A549 (cell line): Measurements from ENCODE around the gene TSKS.

Source experiments
- BHLHE40 ChIP-seq: IDR thresholded peaks from 2 replicates; pipeline ENCODE4 v1.6.1; 2012; ENCODE audit warnings: low read depth, low read length, inconsistent platforms
- CTCF ChIP-seq: fragments of >200 bp; sonication (Bioruptor Twin); formaldehyde crosslinking; IDR thresholded peaks from 3 replicates; pipeline ENCODE4 v1.5.1; 2016
- EHMT2 ChIP-seq: fragments of 200-600 bp; sonication (generic); IDR thresholded peaks from 2 replicates; pipeline ENCODE4 v1.6.1; 2016; ENCODE audit warnings: antibody characterized with exemption, low read depth, mild to moderate bottlenecking, moderate library complexity
- ELK1 ChIP-seq: fragments of 150-350 bp; IDR thresholded peaks from 2 replicates; pipeline ENCODE4 v1.6.1; 2014; ENCODE audit warnings: low read depth, mild to moderate bottlenecking, low read length
- EP300 ChIP-seq, 2 experiments: fragments of >200 bp; sonication (Bioruptor Twin); formaldehyde crosslinking; IDR thresholded peaks; 2 replicates in 1 of 2; 3 replicates in 1 of 2; pipeline ENCODE4 v1.6.1; 2016 to 2017
- FOSL2 ChIP-seq, 2 experiments: fragments of 450-650 bp in 1 of 2; fragments of >200 bp in 1 of 2; sonication (Bioruptor Twin) in 1 of 2; formaldehyde crosslinking; IDR thresholded peaks; 2 replicates each; pipeline versions ENCODE4 v1.5.0 to v1.6.1; 2016 to 2020; ENCODE audit warnings: mild to moderate bottlenecking in 1 of 2, moderate library complexity in 1 of 2
- HMGXB4 ChIP-seq: fragments of 250-450 bp; sonication (Bioruptor Pico); IDR thresholded peaks from 2 replicates; pipeline ENCODE4 v1.5.0; 2021; ENCODE audit warnings: mild to moderate bottlenecking, moderate library complexity, borderline replicate concordance
- JUNB ChIP-seq: fragments of >200 bp; sonication (Bioruptor Twin); formaldehyde crosslinking; IDR thresholded peaks from 2 replicates; pipeline ENCODE4 v1.6.1; 2016
- MAX ChIP-seq: IDR thresholded peaks from 2 replicates; pipeline ENCODE4 v1.6.1; 2012
- POLR2A ChIP-seq: IDR thresholded peaks from 2 replicates; pipeline ENCODE4 v1.6.1; 2012; ENCODE audit warnings: mild to moderate bottlenecking, low read length
- RNF2 ChIP-seq: fragments of 200-600 bp; sonication (generic); IDR thresholded peaks from 2 replicates; pipeline ENCODE4 v1.6.1; 2016; ENCODE audit warnings: low read depth, mild to moderate bottlenecking, antibody characterized with exemption, moderate library complexity, borderline replicate concordance
- ZC3H11A ChIP-seq: fragments of 450-650 bp; IDR thresholded peaks from 2 replicates; pipeline ENCODE4 v1.6.1; 2014; ENCODE audit warnings: antibody characterized with exemption, mild to moderate bottlenecking

- no peak for TF ChIP-seq HMGXB4 (CRISPR knock-in tag)
- no peak for TF ChIP-seq EHMT2
- TF ChIP-seq ZC3H11A = no peak
- no peak for TF ChIP-seq FOSL2 (IDR thresholded peaks at IDR 0.05)
- TF ChIP-seq FOSL2 (CRISPR knock-in tag; IDR thresholded peaks at IDR 0.05) = no peak
- no peak for TF ChIP-seq CTCF
- no peak for TF ChIP-seq ELK1
- no peak for TF ChIP-seq BHLHE40
- no peak for TF ChIP-seq MAX
- TF ChIP-seq POLR2A = no peak
- no peak for TF ChIP-seq RNF2
- no peak for TF ChIP-seq JUNB
- no peak for TF ChIP-seq EP300 (IDR thresholded peaks at IDR 0.05)
Measured at GRCh38 chr19:49771674-49772139, 8.6 kb upstream of the TSKS start.
